GM21619 (cell line): ENCODE results near the gene PAX6.

Source experiments
- ATAC-seq: cut with Tn5 transposase; IDR thresholded peaks from one replicate; pipeline ENCODE4 v1.9.1; 2021; ENCODE audit not compliant: unreplicated experiment

PAX6 gene

DNA sequence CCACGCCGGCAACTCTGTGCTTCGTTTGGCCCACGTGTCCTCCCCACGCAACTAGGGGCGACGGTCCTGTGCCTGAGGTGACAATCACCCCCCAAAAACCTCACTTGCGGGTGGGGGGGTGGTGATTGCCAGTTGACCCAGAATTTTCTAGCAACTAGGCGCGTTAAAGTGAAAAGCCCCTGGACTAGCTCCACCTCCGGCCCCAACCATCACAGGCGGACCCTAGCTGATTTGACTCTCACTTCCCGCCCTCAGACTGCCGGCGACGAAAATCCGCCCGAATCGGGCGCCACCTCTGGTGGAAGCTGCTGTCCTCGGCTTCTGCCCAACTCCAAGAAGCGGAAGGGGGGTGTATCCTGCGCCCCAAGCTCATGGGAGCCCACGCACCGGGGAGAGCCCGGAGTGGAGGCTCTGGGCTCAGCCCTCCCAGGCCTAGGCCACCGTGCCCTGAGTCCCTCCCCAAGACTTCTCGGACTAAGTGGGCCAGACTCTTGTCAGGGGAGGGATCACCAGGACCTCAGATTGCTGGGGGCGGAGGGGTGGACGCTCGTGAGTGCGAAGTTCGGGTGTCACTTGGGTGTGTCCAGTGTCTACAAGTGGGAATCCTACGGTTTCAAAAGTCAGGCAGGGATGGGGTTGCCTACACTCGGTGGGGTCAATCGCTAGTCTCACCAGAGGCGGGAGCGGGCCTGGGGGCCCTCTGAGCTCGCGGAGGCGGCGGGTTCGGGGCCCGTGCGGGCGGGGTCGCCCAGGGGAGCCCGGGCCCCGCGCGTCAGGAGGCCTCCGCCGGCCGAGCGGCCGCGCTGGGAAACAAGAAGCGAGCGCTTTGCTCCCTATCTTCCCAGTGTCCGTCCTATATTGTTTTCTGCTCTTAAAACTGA is 12.3 kb downstream of the PAX6 start:
- ATAC-seq, result no peak

- no peak for ATAC-seq
Measured at GRCh38 chr11:31798057-31798553, 13.0 kb downstream of the PAX6 start.

DNA sequence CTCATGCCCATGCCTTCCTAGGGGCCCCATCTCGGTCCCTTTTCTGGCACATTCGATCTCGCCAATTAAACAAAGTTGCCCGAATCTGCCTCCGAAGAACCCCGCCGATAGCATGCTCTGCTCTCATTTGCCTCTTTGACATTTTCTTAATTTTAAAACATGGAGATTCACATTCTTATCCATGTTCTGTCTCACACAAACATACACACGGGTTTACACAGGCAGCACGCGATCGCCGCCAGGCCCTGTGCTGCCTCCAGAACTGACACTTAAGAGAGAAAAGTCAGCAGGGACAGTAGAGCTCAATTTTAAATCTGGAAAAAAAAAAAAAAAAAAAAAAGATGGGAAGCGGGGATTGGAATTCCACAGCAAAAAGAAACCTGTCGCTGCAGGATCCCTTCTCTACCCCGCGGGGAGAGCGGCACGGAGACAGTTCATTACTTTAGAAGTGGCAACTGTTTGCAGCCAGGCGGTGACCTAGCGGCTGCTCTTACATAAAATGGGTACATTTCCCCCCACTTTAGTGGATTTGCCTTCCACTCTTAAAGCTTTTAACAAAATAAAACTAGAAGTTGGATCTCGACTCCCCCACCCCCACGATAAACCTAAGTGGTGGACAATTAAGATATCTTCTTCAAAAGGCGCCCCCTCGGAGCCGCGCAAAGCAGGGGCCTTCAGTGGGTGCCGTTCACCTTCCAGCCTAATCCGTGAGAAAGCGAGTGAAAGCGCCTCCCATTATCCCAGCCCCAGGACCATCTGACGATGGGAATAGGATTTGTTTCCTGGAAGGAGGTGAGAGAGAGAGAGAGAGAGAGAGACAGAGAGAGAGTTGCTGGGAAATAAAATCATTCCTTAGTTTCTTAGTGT is 13.7 kb downstream of the PAX6 start:
- ATAC-seq, result no peak

- ATAC-seq, result no peak
Measured at GRCh38 chr11:31796499-31797189, 14.5 kb downstream of the PAX6 start.

GRCh38 chr11:31795706-31796498 is 15.2 kb downstream of the PAX6 start:
- ATAC-seq, result no peak

GRCh38 chr11:31794548-31794947 is 16.6 kb downstream of the PAX6 start:
- no peak for ATAC-seq

DNA sequence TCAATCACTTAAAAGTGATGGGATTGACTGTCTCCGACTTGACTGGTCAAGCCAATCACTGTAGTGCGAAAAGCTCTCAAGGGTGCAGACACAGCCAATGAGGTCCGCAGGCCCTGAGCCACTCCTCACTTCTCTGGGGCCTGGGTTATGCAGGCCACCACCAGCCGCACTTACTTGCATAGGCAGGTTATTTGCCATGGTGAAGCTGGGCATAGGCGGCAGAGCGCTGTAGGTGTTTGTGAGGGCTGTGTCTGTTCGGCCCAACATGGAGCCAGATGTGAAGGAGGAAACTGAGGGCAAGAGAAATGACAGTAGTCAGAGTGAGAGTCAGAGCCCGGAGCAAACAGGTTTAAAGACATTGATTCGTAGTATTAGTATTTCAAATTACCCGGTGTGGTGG is 17.9 kb downstream of the PAX6 start:
- no peak for ATAC-seq

- no peak for ATAC-seq
Measured at GRCh38 chr11:31792456-31792855, 18.7 kb downstream of the PAX6 start.

- ATAC-seq, result no peak
Measured at GRCh38 chr11:31792036-31792435, 19.1 kb downstream of the PAX6 start.

GRCh38 chr11:31790649-31791048 is 20.5 kb downstream of the PAX6 start:
- ATAC-seq, result no peak

DNA sequence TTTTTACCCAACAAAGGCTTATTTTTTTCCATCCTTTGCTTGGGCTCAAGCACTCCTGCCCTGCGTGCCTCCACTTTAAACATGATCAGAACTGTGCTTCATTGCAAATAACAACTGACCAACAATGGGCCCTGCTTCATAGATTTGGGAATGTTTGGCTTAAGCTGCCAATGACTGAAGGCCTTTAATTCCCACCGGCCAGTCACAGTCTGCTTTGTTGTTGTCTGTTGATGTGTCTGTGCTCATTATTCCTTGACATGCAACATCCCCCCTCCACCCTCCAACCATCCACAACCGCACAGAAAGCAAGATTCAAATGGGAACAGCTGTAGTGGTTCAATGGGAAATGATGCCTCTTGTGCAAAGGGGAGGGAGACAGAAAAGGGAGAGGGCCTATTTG is 23.0 kb downstream of the PAX6 start:
- no peak for ATAC-seq

DNA sequence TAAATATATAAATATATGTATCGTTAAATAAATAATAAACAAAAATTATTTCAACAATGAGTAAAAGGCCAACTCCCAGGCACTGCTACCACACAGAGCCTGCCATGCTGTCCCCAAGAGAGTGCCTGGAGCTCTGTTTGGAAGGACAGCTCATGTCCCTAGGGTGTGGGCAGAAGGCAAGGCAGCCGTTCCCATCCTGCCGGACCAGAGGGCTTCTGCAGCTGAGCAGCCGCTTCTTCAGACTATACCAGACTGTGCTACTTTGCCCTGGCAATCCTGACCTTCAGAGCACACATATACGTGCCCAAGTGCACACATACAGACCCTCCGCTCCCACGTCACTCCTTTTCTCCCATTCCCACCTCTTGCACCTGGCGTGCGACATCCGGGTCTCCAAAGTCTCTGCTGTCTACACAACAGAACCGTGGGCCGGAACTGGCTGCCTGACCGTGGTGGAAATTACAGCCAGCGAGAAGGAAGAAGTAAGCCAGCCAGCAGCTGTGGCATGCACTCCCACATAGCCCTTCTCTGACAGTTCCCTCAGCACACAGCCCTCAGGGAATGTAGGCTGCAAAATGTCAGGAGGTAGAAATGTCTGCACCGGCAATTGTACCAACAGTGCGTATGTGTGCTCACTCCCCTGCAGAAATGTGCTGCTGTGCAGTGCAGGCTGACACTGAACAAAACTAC is 24.0 kb downstream of the PAX6 start:
- ATAC-seq, result no peak

- ATAC-seq, result no peak
Measured at GRCh38 chr11:31784611-31785010, 26.5 kb downstream of the PAX6 start.

DNA sequence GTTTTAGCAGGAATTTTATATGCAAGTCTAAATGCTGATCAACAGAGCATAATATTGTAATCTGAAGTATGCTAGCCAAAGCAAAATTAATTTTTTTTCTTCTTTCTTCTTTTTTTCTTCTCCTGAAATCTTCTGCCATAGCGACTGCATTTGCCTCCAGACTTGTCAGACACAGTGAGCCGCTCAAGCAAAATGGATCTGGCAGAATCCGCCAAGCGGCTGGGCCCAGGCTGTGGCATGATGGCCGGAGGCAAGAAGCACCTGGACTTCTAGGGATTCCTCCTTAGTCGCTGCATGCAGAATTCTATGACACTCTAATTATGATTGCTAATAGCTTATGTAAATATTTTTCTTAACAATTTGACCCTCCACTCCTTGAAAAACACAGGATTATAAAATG is 27.9 kb downstream of the PAX6 start:
- no peak for ATAC-seq

DNA sequence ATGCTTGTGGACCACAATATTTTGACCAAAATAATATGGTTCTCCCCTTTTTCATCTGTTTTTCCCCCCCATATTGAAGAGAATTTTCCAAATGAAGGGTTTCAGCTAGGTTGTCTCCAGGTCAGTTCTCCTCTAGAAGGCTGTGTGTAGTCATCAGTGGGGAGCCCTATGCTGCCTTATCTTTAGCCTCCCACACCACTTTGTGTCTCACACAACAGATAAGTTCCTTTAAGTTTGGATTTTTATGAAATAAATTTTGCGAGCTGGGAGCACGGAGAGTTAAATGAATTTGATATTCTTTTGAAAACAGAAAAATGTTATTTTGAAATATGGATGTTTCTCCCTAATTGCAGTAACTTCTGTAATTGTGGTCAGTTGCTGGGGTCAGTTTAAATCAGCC is 28.9 kb downstream of the PAX6 start:
- ATAC-seq, result no peak

GRCh38 chr11:31780480-31780971 is 30.6 kb downstream of the PAX6 start:
- no peak for ATAC-seq

DNA sequence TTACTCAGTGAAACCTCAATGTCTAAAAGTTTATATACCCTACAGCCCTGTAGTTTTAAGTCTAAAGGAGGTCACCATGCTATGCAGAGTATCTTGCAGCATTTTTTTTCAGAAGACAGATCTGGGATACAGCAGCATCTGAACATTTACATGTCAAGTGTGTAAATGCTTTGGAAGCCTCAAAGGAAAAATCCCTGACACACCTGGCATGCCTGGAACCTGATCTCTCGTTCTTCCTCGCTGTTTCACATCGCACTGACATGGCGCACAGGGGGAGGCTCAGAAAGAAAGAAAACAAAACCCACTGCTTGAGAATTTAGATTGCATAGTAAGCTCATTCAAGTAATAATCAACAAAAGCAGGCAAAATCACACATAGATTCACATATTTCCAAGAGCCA is 31.0 kb downstream of the PAX6 start:
- no peak for ATAC-seq

GRCh38 chr11:31779374-31779791 is 31.7 kb downstream of the PAX6 start:
- ATAC-seq, result no peak

GRCh38 chr11:31772412-31772811 is 38.7 kb downstream of the PAX6 start:
- ATAC-seq, result no peak
